Esophagus muscularis mucosa (tissue), 4 donors: ENCODE measurements around the gene SMIM1. TPM values are rescaled to one million over a fixed set of nuclear protein-coding genes. Genes with fewer than 3 reads are reported as not detected.

Source experiments
- DNase-seq: peaks from one replicate; pipeline ENCODE4 v3.0.0-alpha.2; 2017; ENCODE audit errors: extremely low spot score
- H3K27ac ChIP-seq, 4 donors: fragments of 200-600 bp; sonication (generic); replicated peaks in 1 of 4; 1 replicate in 3 of 4; 2 replicates in 1 of 4; pipeline ENCODE4 v1.5.1; 2016 to 2019; ENCODE audit warnings: mild to moderate bottlenecking in 1 of 4
- H3K27me3 ChIP-seq, 4 donors: fragments of 200-600 bp; sonication (generic); one replicate each; pipeline versions ENCODE4 v1.5.1 to v1.6.0; 2016 to 2019
- H3K36me3 ChIP-seq, 4 donors: fragments of 200-600 bp; sonication (generic); one replicate each; pipeline ENCODE4 v1.5.1; 2016 to 2019
- H3K4me1 ChIP-seq, 4 donors: fragments of 200-600 bp; sonication (generic); one replicate each; pipeline ENCODE4 v1.5.1; 2016 to 2019
- H3K4me3 ChIP-seq, 4 donors: fragments of 200-600 bp; sonication (generic); 1 replicate in 2 of 4; 2 replicates in 2 of 4; pipeline ENCODE4 v1.5.1; 2016 to 2019; ENCODE audit warnings: mild to moderate bottlenecking in 4 of 4, moderate library complexity in 1 of 4
- H3K9me3 ChIP-seq, 4 donors: fragments of 200-600 bp; sonication (generic); 1 replicate in 3 of 4; 2 replicates in 1 of 4; pipeline ENCODE4 v1.5.1; 2016 to 2019
- CTCF ChIP-seq, 3 experiments: fragments of 200-600 bp in 2 of 3; fragments of 450-650 bp in 1 of 3; sonication (generic) in 2 of 3; IDR thresholded peaks; one replicate each; pipeline ENCODE4 v1.5.1; 2017 to 2019; ENCODE audit warnings: antibody characterized with exemption in 3 of 3, mild to moderate bottlenecking in 2 of 3, moderate library complexity in 1 of 3
- EP300 ChIP-seq: sonication (generic); formaldehyde crosslinking; IDR thresholded peaks from one replicate; pipeline ENCODE4 v1.6.1; 2017; ENCODE audit warnings: antibody characterized with exemption
- POLR2A ChIP-seq: fragments of 450-650 bp; IDR thresholded peaks from one replicate; pipeline ENCODE4 v1.6.1; 2017; ENCODE audit warnings: antibody characterized with exemption, moderate library complexity, mild to moderate bottlenecking, low read depth
- POLR2AphosphoS5 ChIP-seq, 2 donors: sonication (generic); formaldehyde crosslinking; IDR thresholded peaks; one replicate each; pipeline ENCODE4 v1.6.1; 2017; ENCODE audit warnings: antibody characterized with exemption in 2 of 2
- WGBS: methylation state at CpG from one replicate; pipeline ENCODE4 v1.1.5; 2018; 5-methylcytosine and 5-hydroxymethylcytosine counted together
- intact Hi-C: fragments of 100-400 bp; cut with DNase I; formaldehyde crosslinking; loops from one replicate; pipeline ENCODE4 v1.15.1; 2023
- total RNA-seq, 4 donors: library from RNA; depleted of rRNA; stranded (reverse); fragments of >200 nt; gene quantifications; one replicate each; pipeline versions ENCODE4 v1.1.0 to v1.2.1, GENCODE V29; 2016

The SMIM1 gene
- total RNA-seq, 4 donors from 2014 or later: 10.5 to 16.3 (median 13.3) TPM

GRCh38 chr1:3745071-3745470 lies 27.5 kb upstream of the SMIM1 start:
- TF ChIP-seq POLR2A (no peak), POLR2AphosphoS5 (IDR thresholded peaks at IDR 0.05) (no peak), EP300 (no peak), CTCF (IDR thresholded peaks at IDR 0.05) (no peak)

GRCh38 chr1:3745590-3746381 lies 26.8 kb upstream of the SMIM1 start:
- H3K27me3 ChIP-seq: no peaks in the 10 kb centered on the region
- peak overlapping the region in 3 of 4 donors; percentile 9 to 90 (median 86) for H3K27ac ChIP-seq
- TF ChIP-seq POLR2A (no peak), EP300 (no peak), CTCF (IDR thresholded peaks at IDR 0.05) (no peak), POLR2AphosphoS5 (IDR thresholded peaks at IDR 0.05) (no peak)
- peak overlapping the region; percentile 84 to 93 (median 86) for H3K4me3 ChIP-seq
- intact Hi-C loops: no loop called here
- no peak for DNase-seq
- H3K36me3 ChIP-seq: peaks cover 9 to 41% (median 25%) of the 10 kb centered on the region in 4 donors
- H3K9me3 ChIP-seq: no peaks in the 10 kb centered on the region
- peaks cover 20 to 51% (median 35%) of the 10 kb centered on the region in 4 donors for H3K4me1 ChIP-seq
- 81% methylated on average over 19 of the region's 25 CpGs for whole genome bisulfite sequencing

More at GRCh38 chr1:3745071-3745470, 27.5 kb upstream of the SMIM1 start:
- intact Hi-C loops: no loop called here
- Histone ChIP-seq H3K27me3 (no peaks in the 10 kb centered on the region), H3K4me1 (peaks cover 20 to 51% (median 35%) of the 10 kb centered on the region in 4 donors), H3K4me3 (no peak overlapping the region), H3K27ac (no peak overlapping the region), H3K9me3 (no peaks in the 10 kb centered on the region), H3K36me3 (peaks cover 9 to 49% (median 32%) of the 10 kb centered on the region in 4 donors)
- no peak for DNase-seq
- WGBS: 91% methylated on average over 12 of the region's 12 CpGs

- intact Hi-C loops: no loop called here
- Histone ChIP-seq H3K36me3 (peaks cover 9 to 35% (median 20%) of the 10 kb centered on the region in 4 donors), H3K4me3 (peak overlapping the region; percentile 84 to 93 (median 86)), H3K27me3 (no peaks in the 10 kb centered on the region), H3K27ac (peak overlapping the region; percentile 80 to 90 (median 84)), H3K9me3 (no peaks in the 10 kb centered on the region), H3K4me1 (peaks cover 20 to 51% (median 35%) of the 10 kb centered on the region in 4 donors)
- WGBS: 15% methylated on average over 34 of the region's 35 CpGs
- no peak for DNase-seq
- TF ChIP-seq CTCF (IDR thresholded peaks at IDR 0.05) (no peak), POLR2AphosphoS5 (IDR thresholded peaks at IDR 0.05) (peak in 1 of 2 donors; percentile 15)
Observed at GRCh38 chr1:3746389-3746829, 26.1 kb upstream of the SMIM1 start.

GRCh38 chr1:3746830-3747521 lies 25.6 kb upstream of the SMIM1 start:
- Histone ChIP-seq H3K36me3 (peaks cover 5 to 29% (median 14%) of the 10 kb centered on the region in 4 donors), H3K27ac (peak overlapping the region; percentile 80 to 90 (median 84)), H3K9me3 (no peaks in the 10 kb centered on the region), H3K4me3 (peak overlapping the region; percentile 84 to 93 (median 86)), H3K27me3 (peaks cover 0 to under 1% (median 0%) of the 10 kb centered on the region in 4 donors), H3K4me1 (peaks cover 20 to 51% (median 35%) of the 10 kb centered on the region in 4 donors)
- no peak for TF ChIP-seq CTCF (IDR thresholded peaks at IDR 0.05)
- peak; percentile 35 for TF ChIP-seq POLR2A
- TF ChIP-seq EP300: no peak
- TF ChIP-seq POLR2AphosphoS5 (IDR thresholded peaks at IDR 0.05): peak; percentile 50 to 77
- intact Hi-C loops: no loop called here
- WGBS: 2% methylated on average over 27 of the region's 73 CpGs
- DNase-seq: peak; percentile 96
